Gastrocnemius medialis (tissue), 4 donors: ENCODE results near the gene FAM124A. TPM values are rescaled to one million over a fixed set of nuclear protein-coding genes. Genes with fewer than 3 reads are reported as not detected.

Experiments
- ATAC-seq, 2 donors: fragments of 150-250 bp; one replicate each; pipeline ENCODE4 v1.9.1; 2016
- DNase-seq, 2 donors: peaks; one replicate each; pipeline ENCODE4 v3.0.0-alpha.2; 2019
- H3K27ac ChIP-seq, 4 donors: fragments of 200-600 bp; sonication (generic); 1 replicate in 1 of 4; 2 replicates in 3 of 4; pipeline ENCODE4 v1.5.1; 2016 to 2018; ENCODE audit warnings: mild to moderate bottlenecking in 2 of 4, moderate library complexity in 1 of 4
- H3K27me3 ChIP-seq, 3 donors: fragments of 200-600 bp; sonication (generic) in 2 of 3; 1 replicate in 1 of 3; 2 replicates in 2 of 3; pipeline versions ENCODE4 v1.5.1 to v1.6.0; 2016 to 2019; ENCODE audit warnings: mild to moderate bottlenecking in 1 of 3, moderate library complexity in 1 of 3
- H3K36me3 ChIP-seq, 2 donors: fragments of 200-600 bp; sonication (generic) in 1 of 2; one replicate each; pipeline ENCODE4 v1.5.1; 2017 to 2018
- H3K4me1 ChIP-seq, 2 donors: fragments of 200-600 bp; sonication (generic) in 1 of 2; one replicate each; pipeline ENCODE4 v1.5.1; 2016 to 2017; ENCODE audit warnings: mild to moderate bottlenecking in 2 of 2
- H3K4me3 ChIP-seq, 4 donors: fragments of 200-600 bp; sonication (generic) in 3 of 4; 1 replicate in 1 of 4; 2 replicates in 3 of 4; pipeline ENCODE4 v1.5.1; 2016 to 2019; ENCODE audit warnings: mild to moderate bottlenecking in 2 of 4
- H3K9me3 ChIP-seq, 3 donors: fragments of 200-600 bp; sonication (generic) in 2 of 3; 1 replicate in 1 of 3; 2 replicates in 2 of 3; pipeline ENCODE4 v1.5.1; 2016 to 2019
- POLR2A ChIP-seq, 2 donors: fragments of 450-650 bp; IDR thresholded peaks; one replicate each; pipeline ENCODE4 v1.6.1; 2017; ENCODE audit warnings: antibody characterized with exemption in 2 of 2, mild to moderate bottlenecking in 2 of 2, moderate library complexity in 2 of 2
- in situ Hi-C, 4 donors: fragments of 200-750 bp; cut with MboI; loops; one replicate each; pipeline versions ENCODE4 v1.15.0 to v1.8.0; 2017; ENCODE audit warnings: low sequenced_read_pairs in 4 of 4
- intact Hi-C: fragments of 100-400 bp; cut with DNase I; formaldehyde crosslinking; loops from one replicate; pipeline ENCODE4 v1.15.1; 2023; ENCODE audit warnings: low total_unique reads
- total RNA-seq, 4 donors: library from RNA; depleted of rRNA; stranded (reverse); fragments of >200 nt; gene quantifications; one replicate each; pipeline versions ENCODE4 v1.1.0 to v1.2.3, GENCODE V29; 2016
- TF ChIP-seq, protein P1 (sequence below), 5 experiments: fragments of 450-650 bp in 3 of 5; fragments of 200-600 bp in 2 of 5; sonication (generic) in 2 of 5; IDR thresholded peaks in 4 of 5; conservative IDR thresholded peaks in 1 of 5; 1 replicate in 4 of 5; 2 replicates in 1 of 5; pipeline ENCODE4 v1.5.1; 2016 to 2019; ENCODE audit warnings: antibody characterized with exemption in 5 of 5, mild to moderate bottlenecking in 3 of 5, moderate library complexity in 3 of 5

The FAM124A gene
- total RNA-seq, 4 donors from 2014 or later = 0.66 to 2.0 (median 0.81) TPM

DNA sequence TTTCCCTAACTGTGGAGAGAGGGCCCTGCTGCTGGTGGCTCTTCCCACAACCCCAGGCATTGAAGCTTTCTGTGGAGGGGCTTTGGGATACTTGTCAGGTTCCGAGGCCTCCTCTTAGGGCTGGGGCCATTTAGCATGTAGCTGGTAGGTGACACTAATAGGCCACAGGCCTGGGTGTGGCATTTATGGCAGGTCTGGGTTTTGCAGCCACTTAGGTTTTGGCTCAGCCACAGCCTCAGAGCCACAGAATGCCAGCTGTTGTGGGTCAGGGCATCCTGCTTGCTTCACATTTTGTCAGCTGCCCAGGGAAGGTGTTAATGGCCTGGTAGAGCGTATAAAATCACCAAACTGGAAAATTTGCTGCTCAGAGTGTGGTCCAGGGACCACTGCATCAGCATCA, 15.7 kb downstream of the FAM124A start:
- Histone ChIP-seq H3K9me3 (no peaks in the 10 kb centered on the region), H3K4me3 (no peak overlapping the region), H3K27ac (no peak overlapping the region), H3K36me3 (no peaks in the 10 kb centered on the region), H3K4me1 (no peaks in the 10 kb centered on the region), H3K27me3 (no peaks in the 10 kb centered on the region)
- TF ChIP-seq, protein P1, sequence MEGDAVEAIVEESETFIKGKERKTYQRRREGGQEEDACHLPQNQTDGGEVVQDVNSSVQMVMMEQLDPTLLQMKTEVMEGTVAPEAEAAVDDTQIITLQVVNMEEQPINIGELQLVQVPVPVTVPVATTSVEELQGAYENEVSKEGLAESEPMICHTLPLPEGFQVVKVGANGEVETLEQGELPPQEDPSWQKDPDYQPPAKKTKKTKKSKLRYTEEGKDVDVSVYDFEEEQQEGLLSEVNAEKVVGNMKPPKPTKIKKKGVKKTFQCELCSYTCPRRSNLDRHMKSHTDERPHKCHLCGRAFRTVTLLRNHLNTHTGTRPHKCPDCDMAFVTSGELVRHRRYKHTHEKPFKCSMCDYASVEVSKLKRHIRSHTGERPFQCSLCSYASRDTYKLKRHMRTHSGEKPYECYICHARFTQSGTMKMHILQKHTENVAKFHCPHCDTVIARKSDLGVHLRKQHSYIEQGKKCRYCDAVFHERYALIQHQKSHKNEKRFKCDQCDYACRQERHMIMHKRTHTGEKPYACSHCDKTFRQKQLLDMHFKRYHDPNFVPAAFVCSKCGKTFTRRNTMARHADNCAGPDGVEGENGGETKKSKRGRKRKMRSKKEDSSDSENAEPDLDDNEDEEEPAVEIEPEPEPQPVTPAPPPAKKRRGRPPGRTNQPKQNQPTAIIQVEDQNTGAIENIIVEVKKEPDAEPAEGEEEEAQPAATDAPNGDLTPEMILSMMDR (IDR thresholded peaks at IDR 0.05 in 4 of 5, conservative IDR thresholded peaks at IDR 0.05 in 1 of 5) = no peak
- TF ChIP-seq POLR2A (IDR thresholded peaks at IDR 0.05) = no peak
- in situ Hi-C loops = no loop called here
- no peak for ATAC-seq
- intact Hi-C loops = no loop called here
- no peak for DNase-seq

DNA sequence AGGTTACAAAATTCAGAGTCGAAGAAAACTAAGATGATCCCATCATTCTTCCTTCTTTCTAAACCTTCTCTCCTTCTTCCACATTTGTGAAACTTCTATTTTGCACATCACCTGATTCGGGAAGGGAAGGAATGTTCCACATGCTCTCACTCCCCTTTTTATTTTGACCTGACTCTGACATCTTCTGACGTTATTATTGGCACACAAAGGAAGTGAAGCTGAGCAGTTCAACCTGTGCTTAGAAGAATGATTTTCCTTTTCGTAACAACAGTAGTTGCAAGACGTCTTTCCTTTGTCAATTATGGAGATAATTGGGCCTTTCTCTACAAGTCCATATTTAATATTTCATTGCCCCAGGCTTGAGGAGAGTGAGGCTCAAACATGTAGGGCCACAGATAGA, 18.0 kb downstream of the FAM124A start:
- Histone ChIP-seq H3K4me1 (no peaks in the 10 kb centered on the region), H3K27ac (no peak overlapping the region), H3K27me3 (no peaks in the 10 kb centered on the region), H3K4me3 (no peak overlapping the region), H3K36me3 (no peaks in the 10 kb centered on the region), H3K9me3 (no peaks in the 10 kb centered on the region)
- in situ Hi-C loops (no loop called here), intact Hi-C loops (no loop called here)
- ATAC-seq = no peak
- TF ChIP-seq, protein P1 (IDR thresholded peaks at IDR 0.05 in 4 of 5, conservative IDR thresholded peaks at IDR 0.05 in 1 of 5) = no peak
- TF ChIP-seq POLR2A (IDR thresholded peaks at IDR 0.05) = no peak
- no peak for DNase-seq

DNA sequence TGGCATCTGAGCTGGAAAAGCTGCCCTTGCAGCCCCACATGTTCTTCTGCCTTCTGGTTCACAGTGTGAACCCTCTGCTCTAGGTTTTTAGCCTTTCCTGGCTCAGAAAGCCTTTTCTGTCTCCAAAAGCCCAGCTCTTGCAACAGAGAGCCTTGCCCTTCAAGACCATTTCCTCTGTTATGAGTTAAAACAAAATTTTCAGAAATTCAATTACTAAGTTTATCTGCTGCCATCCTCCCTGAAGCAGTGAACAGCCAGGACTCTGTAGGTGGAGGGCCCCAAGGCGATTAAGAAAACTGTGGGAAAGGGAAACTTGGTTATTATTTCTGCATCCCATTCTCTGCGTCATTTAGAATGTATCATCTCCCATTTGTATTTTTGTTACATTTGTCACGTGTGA, 18.8 kb downstream of the FAM124A start:
- H3K27ac ChIP-seq = no peak overlapping the region
- no peaks in the 10 kb centered on the region for H3K36me3 ChIP-seq
- no peak for DNase-seq
- no peak for ATAC-seq
- in situ Hi-C loops = no loop called here
- H3K9me3 ChIP-seq = no peaks in the 10 kb centered on the region
- no peak overlapping the region for H3K4me3 ChIP-seq
- H3K4me1 ChIP-seq = no peaks in the 10 kb centered on the region
- H3K27me3 ChIP-seq = no peaks in the 10 kb centered on the region
- TF ChIP-seq, protein P1 (IDR thresholded peaks at IDR 0.05 in 4 of 5, conservative IDR thresholded peaks at IDR 0.05 in 1 of 5) = no peak
- TF ChIP-seq POLR2A (IDR thresholded peaks at IDR 0.05) = no peak
- intact Hi-C loops = no loop called here

DNA sequence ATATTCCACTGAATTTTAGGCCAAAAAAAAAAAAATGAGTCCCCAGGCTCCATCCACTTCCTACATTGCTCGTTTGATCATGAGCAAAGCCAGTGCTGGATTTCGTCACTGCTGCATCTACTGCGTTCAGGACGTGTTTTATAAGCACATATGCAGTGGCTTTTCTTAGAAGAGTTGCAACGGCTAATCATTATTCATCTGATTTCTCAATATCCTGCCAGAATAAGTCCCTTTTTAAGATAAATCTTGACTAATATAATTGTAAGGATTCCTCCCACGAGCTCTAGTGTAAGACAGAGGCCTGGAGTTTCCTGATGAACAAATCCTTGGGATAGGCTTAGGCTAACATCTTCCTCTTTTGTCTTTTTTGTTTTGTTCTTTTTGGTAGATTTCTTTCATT, 19.5 kb downstream of the FAM124A start:
- no peaks in the 10 kb centered on the region for H3K27me3 ChIP-seq
- ATAC-seq (no peak), DNase-seq (no peak)
- H3K9me3 ChIP-seq = no peaks in the 10 kb centered on the region
- no peaks in the 10 kb centered on the region for H3K36me3 ChIP-seq
- in situ Hi-C loops = no loop called here
- H3K27ac ChIP-seq = no peak overlapping the region
- TF ChIP-seq, protein P1 (IDR thresholded peaks at IDR 0.05 in 4 of 5, conservative IDR thresholded peaks at IDR 0.05 in 1 of 5) = no peak
- no peak for TF ChIP-seq POLR2A (IDR thresholded peaks at IDR 0.05)
- intact Hi-C loops = no loop called here
- no peaks in the 10 kb centered on the region for H3K4me1 ChIP-seq
- no peak overlapping the region for H3K4me3 ChIP-seq

DNA sequence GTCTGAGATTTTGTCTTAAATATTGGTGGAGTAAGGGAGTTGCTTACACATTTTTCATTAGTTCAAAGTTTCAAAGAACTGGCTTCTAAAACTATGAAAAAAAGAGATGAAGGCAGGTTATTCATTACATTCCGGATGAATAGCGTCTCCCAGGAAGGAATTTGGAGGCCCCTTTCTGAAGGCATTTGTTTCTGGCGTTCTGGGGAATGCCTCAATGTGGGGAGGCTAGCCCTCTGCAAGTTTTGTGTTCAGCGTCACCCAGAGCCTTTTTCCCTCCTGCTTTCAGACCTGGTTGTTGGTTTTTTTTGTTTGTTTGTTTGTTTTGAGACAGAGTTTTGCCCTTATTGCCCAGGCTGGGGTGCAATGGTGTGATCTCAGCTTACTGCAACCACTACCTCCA, 21.0 kb downstream of the FAM124A start:
- in situ Hi-C loops = no loop called here
- Histone ChIP-seq H3K9me3 (no peaks in the 10 kb centered on the region), H3K4me1 (no peaks in the 10 kb centered on the region), H3K36me3 (no peaks in the 10 kb centered on the region), H3K27ac (no peak overlapping the region), H3K4me3 (no peak overlapping the region), H3K27me3 (no peaks in the 10 kb centered on the region)
- no peak for ATAC-seq
- intact Hi-C loops = no loop called here
- no peak for DNase-seq
- no peak for TF ChIP-seq POLR2A (IDR thresholded peaks at IDR 0.05)
- TF ChIP-seq, protein P1 (IDR thresholded peaks at IDR 0.05 in 4 of 5, conservative IDR thresholded peaks at IDR 0.05 in 1 of 5) = no peak
